Measurements from ENCODE around the gene DCXR.

The DCXR gene

GRCh38 chr17:81998691-81999438 lies 38.6 kb downstream of the DCXR start:
- no peak for DNase-seq (ENCODE audit: low read depth in 1 of 2, low spot score in 1 of 2)

DNA sequence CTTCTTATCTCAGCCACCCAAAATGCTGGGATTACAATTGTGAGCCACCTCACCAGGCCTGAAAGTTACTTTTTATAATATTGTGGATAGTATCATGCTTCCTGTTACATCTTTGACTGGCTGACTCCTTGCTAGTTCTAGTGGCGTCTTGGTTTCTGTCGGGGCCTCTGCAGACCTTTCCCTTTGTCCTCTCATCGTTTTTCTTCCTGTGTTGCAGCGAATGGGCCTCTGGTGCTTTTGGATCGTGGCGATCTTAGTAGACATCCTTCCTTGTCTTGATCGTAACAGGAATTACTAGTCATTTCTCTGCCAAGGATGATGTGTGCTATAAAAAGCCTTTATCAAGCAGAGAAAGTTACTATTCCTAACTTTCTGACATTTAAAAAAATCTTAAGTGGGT lies 39.3 kb downstream of the DCXR start:
- no peak for DNase-seq (ENCODE audit: low read depth in 1 of 2, low spot score in 1 of 2)

DNA sequence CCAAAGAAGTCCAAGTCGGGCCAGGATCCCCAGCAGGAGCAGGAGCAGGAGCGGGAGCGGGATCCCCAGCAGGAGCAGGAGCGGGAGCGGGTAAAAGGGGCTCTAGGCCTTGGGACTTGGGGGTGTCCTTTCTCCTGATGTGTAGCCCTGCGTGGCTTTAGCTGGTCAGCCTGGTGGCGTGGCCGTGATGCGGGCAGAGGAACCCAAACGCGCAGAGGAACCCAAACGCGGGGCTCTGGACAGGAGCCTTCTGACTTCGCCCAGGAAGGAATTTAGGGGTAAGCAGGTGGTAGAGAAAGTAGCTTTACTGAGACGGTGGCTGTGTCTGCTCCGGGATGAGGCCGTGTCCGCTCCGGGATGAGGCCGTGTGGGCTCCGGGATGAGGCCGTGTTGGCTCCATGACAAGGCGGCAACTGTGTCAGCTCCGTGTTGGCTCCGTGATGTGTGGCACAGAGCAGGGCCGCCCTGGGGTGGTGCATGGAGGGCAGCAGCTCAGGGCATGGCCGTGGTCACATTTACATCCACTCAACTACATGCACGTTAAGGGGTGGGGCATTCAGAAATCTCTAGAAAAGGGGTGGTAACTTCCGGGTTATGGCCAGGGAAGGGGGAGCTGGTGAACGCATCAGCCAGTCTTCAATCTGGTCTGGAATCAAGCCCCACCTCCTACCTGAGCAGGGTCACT lies 40.6 kb downstream of the DCXR start:
- no peak for DNase-seq (ENCODE audit: low read depth in 1 of 2, low spot score in 1 of 2)

GRCh38 chr17:81996232-81996756 lies 41.2 kb downstream of the DCXR start:
- no peak for DNase-seq (ENCODE audit: low read depth in 1 of 2, low spot score in 1 of 2)

DNA sequence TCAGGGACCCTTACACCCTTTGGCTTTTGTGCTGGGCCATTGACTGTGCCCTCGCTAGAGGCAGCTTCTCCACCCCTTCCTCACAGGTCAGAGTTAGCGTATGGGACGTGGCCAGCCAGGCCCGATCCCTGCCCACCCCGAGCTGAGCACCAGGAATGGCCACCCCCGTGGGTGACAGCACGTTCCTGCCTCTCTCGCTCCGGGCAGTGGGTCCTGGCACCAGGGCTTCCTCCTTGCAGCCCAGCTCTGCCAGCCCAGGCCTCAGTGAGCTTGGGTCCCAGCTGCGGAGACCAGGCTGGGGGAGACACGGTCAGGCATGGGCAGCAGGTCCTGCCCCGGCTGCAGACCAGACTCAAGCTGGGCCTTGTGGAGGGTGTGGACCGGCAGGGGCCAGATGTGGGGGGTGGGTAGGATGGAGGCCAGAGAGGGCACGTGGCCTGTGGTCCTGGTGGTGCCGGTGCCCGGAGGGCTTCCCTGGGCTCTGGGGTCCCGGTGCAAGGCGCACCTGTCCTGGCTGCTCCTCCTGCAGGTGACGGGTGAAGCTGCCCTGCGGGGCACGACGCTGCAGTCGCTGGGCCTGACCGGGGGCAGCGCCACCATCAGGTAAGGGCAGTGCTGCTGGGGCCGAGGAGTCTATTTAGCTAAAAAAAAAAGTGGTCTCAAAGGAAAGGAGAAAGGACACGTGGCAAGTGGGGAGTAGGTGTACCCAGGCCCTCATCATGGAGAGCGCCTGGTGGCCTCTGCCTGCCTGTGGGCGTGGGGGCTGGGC lies 41.9 kb downstream of the DCXR start:
- DNase-seq (ENCODE audit: low read depth in 1 of 2, low spot score in 1 of 2), result no peak

- no peak for DNase-seq (ENCODE audit: low read depth in 1 of 2, low spot score in 1 of 2)
These were observed 42.7 kb downstream of the DCXR start for GRCh38 chr17:81994593-81995462.

DNA sequence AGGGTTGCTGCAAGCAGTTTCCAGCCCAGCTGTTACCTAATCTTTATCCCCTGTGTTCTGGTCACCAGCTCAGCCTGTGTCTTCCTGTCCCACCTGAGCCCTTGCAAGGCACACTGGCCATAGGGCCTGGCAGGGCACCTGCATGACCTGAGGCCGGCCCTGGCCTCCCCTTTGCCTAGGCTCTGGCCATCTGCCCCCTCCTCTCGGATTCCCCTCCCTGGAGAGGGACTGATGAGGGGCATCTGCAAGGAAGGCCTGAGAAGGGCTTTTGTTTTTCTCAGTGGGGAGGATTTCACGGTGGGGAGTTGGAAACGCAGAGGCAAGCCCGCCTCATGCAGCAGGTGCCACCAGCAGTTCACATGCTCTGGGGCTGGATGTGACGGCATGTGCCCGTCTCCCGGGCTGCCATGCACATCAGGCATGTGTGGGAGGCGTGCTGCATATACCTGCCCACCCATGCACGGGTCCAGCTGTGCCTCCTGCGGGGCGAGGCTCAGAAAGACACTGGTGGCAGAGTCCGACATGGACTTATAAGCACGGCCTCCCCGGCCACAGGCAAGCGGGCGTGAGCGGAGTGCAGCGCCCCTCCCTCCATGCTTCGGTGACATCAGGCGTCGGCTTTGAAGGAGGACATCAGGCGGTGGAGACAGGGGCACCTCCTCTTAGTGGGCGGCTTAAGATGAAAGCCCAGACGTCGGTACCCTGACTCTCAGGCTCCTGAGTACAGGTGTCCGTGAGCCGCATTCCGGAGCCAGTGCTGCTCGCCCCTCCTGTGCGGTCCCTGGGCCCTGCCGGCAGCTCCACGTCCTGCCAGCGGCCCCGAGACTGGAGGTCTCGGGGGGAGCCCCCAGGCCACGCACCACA lies 43.5 kb downstream of the DCXR start:
- DNase-seq (ENCODE audit: low read depth in 1 of 2, low spot score in 1 of 2), result no peak

DNA sequence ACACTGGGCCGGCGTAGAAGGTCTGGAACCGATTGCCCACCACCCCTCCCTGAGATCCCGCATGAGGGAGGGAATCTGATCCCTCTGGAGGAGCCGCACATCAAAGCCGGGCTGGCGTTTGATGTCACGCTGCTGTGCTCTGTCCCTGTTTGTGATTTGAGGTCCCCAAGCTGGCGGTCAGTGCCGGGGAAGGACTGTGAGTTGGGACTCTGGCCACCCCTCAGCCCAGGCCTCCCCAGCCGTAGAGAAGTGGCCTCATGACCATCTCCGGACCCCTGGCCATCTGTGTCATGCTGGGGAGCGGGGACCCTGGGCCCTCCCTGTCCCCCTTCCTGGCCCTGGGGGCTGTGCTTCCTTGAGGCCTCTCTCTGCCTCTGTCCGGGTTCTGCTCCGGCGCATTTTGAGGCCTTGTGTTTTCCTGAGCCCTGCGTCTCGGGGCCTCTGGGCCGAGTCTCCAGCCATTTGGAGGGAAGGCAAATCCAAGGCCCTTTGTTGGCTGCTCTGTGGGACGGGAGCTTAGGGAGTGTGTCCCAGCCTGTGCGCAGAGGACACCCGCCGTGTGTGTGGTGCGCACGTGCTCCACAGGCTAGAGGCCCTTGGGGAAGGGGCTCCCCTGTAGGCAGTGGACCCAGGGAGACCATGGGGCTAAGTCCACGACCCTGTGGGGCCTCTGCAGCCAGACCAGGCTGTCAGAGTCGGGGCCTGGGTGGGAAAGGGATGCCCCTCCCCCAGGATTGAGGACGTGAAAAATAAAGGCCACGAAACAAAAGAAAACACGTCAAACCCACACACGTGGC lies 45.0 kb downstream of the DCXR start:
- no peak for DNase-seq (ENCODE audit: low read depth in 1 of 2, low spot score in 1 of 2)

DNA sequence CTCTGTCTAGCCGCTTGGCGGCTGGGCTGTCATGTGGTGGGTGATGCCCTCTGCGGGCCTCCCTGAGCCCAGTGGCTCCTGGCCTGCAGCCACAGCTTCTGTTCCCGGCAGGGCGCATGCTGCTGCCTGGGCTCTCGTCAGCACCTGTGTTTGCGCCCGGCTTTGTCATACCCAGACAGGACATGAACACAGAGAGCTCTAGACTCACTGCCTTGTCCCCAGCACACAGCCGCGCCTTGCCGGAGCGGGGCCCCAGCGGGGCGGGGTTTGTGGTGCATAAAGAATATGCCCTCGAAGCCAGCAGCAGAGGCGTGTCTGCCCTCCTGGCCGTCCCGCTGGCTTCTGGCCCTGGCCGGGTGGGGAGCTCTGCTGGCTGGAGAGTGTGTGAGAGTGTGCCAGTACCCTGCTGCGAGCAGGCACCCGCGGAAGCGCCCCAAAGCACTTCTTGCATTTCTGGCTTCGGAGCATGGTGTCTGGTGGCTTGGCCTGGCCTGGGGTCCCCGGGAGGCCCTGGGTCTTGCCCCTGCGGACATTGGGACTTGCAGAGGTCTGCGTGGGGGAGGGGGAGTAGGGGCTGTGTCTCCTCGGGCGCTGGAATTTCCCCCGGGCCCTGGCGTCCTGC lies 45.7 kb downstream of the DCXR start:
- DNase-seq (ENCODE audit: low read depth in 1 of 2, low spot score in 1 of 2), result no peak

DNA sequence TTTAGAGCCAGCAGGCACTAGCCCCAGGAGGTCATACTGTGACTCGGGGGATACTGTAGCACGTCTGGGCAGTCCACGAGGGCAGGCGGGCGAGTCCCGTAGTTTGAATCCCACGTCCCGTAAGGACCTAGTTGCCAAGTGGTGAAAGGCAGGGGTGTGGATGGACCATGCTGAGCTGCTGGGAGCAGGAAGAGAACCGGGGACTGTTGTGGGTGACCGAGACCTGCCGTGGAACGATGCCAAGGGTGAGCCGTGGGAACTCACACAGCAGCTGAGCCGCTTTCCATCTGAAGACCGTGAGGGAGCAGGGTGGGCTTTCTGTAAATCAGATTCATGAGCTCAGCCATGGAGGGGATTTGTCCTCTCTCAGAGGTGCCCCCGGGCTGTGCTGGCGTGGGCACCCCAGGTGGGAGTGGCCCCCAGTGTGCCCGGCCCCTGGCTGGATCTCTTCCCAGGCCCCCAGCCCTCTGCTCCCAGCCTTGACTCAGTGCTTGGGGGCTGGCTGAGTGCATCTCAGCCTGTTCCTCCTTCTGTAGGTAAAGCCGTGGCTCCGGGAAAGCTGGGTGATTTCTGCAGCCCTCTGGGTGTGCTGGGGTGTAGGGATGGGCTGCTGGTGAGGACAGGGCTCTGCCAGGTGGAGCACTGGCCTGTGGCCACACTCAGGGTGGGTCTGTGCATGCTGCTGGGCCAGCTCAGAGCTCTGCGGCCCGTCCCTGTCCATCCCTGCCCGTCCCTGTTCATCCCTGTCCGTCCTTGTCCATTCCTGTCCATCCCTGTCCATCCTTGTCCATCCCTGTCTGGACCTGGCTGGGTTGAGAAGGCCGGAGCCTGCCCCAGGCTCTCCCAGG lies 46.4 kb downstream of the DCXR start:
- DNase-seq (ENCODE audit: low read depth in 1 of 2, low spot score in 1 of 2), result no peak

- no peak for DNase-seq (ENCODE audit: low read depth in 1 of 2, low spot score in 1 of 2)
These were observed 50.2 kb downstream of the DCXR start for GRCh38 chr17:81987161-81987770.

GRCh38 chr17:81986606-81987005 lies 50.9 kb downstream of the DCXR start:
- no peak for DNase-seq (ENCODE audit: low read depth in 1 of 2, low spot score in 1 of 2)
